ENCODE measurements around the gene SYCP2L. TPM values are rescaled to one million over a fixed set of nuclear protein-coding genes. Genes with fewer than 3 reads are reported as not detected.
"Not testable (repeated sequence)": the region's sequence is repeated elsewhere in the genome, so short reads cannot be mapped to it uniquely, and the experiment has no call there.

SYCP2L gene
- total and polyA plus RNA-seq, 2 experiments from 2014 or later, result 0.13 TPM; not detected in 1

GRCh38 chr6:10854922-10855632 is 31.8 kb upstream of the SYCP2L start:
- H3K27ac ChIP-seq, result no peak overlapping the region
- no peak for DNase-seq
- no peaks in the 10 kb centered on the region for H3K36me3 ChIP-seq (ENCODE audit: low read depth)
- H3F3A ChIP-seq (ENCODE audit: insufficient read depth), result no peaks in the 10 kb centered on the region
- H3K79me2 ChIP-seq (ENCODE audit: insufficient read depth), result no peaks in the 10 kb centered on the region
- TF ChIP-seq EZH2phosphoT487 (IDR thresholded peaks at IDR 0.05; ENCODE audit: insufficient read depth, low read depth) (no peak), EZH2 (IDR thresholded peaks at IDR 0.05; ENCODE audit: insufficient read depth, poor library complexity, severe bottlenecking) (no peak)
- no peaks in the 10 kb centered on the region for H3K4me1 ChIP-seq (ENCODE audit: insufficient read depth)
- H3K9me3 ChIP-seq (ENCODE audit: low read depth), result no peaks in the 10 kb centered on the region
- H2AFZ ChIP-seq, result no peak overlapping the region
- no peaks in the 10 kb centered on the region for H3K27me3 ChIP-seq (replicated peaks; ENCODE audit: insufficient read depth)
- 57 to 63% methylated on average over 6 to 7 of the region's 7 CpGs for WGBS, 2 experiments (ENCODE audit: low coverage in 1 of 2, low lambda C conversion rate in 2 of 2, missing lambda C conversion rate in 2 of 2)
- no peak overlapping the region for H3K9ac ChIP-seq
- H3K4me3 ChIP-seq, result no peak overlapping the region
- H4K20me1 ChIP-seq (ENCODE audit: insufficient read depth), result no peaks in the 10 kb centered on the region
- no peak overlapping the region for H3K4me2 ChIP-seq (ENCODE audit: unreplicated experiment)
- no peaks in the 10 kb centered on the region for H3K9me2 ChIP-seq (ENCODE audit: insufficient read depth)
- in situ Hi-C loops (cut with MboI), result no loop called here

GRCh38 chr6:10857259-10857658 is 29.6 kb upstream of the SYCP2L start:
- Histone ChIP-seq H4K20me1 (ENCODE audit: insufficient read depth) (no peaks in the 10 kb centered on the region), H3K27me3 (replicated peaks; ENCODE audit: insufficient read depth) (no peaks in the 10 kb centered on the region), H3K4me2 (ENCODE audit: unreplicated experiment) (no peak overlapping the region), H3K4me1 (ENCODE audit: insufficient read depth) (no peaks in the 10 kb centered on the region), H3K4me3 (no peak overlapping the region), H3K9me3 (ENCODE audit: low read depth) (no peaks in the 10 kb centered on the region), H3K9ac (no peak overlapping the region), H3F3A (ENCODE audit: insufficient read depth) (no peaks in the 10 kb centered on the region), H2AFZ (no peak overlapping the region), H3K9me2 (ENCODE audit: insufficient read depth) (no peaks in the 10 kb centered on the region), H3K27ac (no peak overlapping the region), H3K79me2 (ENCODE audit: insufficient read depth) (no peaks in the 10 kb centered on the region), H3K36me3 (ENCODE audit: low read depth) (no peaks in the 10 kb centered on the region)
- in situ Hi-C loops (cut with MboI), result no loop called here
- TF ChIP-seq EZH2phosphoT487 (IDR thresholded peaks at IDR 0.05; ENCODE audit: insufficient read depth, low read depth) (no peak), EZH2 (IDR thresholded peaks at IDR 0.05; ENCODE audit: insufficient read depth, poor library complexity, severe bottlenecking) (no peak)
- DNase-seq, result no peak
- WGBS, 2 experiments (ENCODE audit: low coverage in 1 of 2, low lambda C conversion rate in 2 of 2, missing lambda C conversion rate in 2 of 2), result 32 to 46% methylated on average over 2 of the region's 2 CpGs

- Histone ChIP-seq H3K79me2 (ENCODE audit: insufficient read depth) (no peaks in the 10 kb centered on the region), H3K27ac (no peak overlapping the region), H3K9me2 (ENCODE audit: insufficient read depth) (no peaks in the 10 kb centered on the region), H2AFZ (no peak overlapping the region), H3K9ac (no peak overlapping the region), H3K4me2 (ENCODE audit: unreplicated experiment) (no peak overlapping the region), H3K4me1 (ENCODE audit: insufficient read depth) (no peaks in the 10 kb centered on the region), H3K4me3 (no peak overlapping the region), H3K36me3 (ENCODE audit: low read depth) (no peaks in the 10 kb centered on the region), H3K27me3 (replicated peaks; ENCODE audit: insufficient read depth) (no peaks in the 10 kb centered on the region), H3F3A (ENCODE audit: insufficient read depth) (no peaks in the 10 kb centered on the region), H4K20me1 (ENCODE audit: insufficient read depth) (no peaks in the 10 kb centered on the region), H3K9me3 (ENCODE audit: low read depth) (no peaks in the 10 kb centered on the region)
- DNase-seq, result no peak
- WGBS, 2 experiments (ENCODE audit: low coverage in 1 of 2, low lambda C conversion rate in 2 of 2, missing lambda C conversion rate in 2 of 2), result 23 to 41% methylated on average over 2 of the region's 2 CpGs
- TF ChIP-seq EZH2phosphoT487 (IDR thresholded peaks at IDR 0.05; ENCODE audit: insufficient read depth, low read depth) (no peak), EZH2 (IDR thresholded peaks at IDR 0.05; ENCODE audit: insufficient read depth, poor library complexity, severe bottlenecking) (no peak)
- in situ Hi-C loops (cut with MboI), result no loop called here
Measured at GRCh38 chr6:10861086-10861485, 25.8 kb upstream of the SYCP2L start.

DNA sequence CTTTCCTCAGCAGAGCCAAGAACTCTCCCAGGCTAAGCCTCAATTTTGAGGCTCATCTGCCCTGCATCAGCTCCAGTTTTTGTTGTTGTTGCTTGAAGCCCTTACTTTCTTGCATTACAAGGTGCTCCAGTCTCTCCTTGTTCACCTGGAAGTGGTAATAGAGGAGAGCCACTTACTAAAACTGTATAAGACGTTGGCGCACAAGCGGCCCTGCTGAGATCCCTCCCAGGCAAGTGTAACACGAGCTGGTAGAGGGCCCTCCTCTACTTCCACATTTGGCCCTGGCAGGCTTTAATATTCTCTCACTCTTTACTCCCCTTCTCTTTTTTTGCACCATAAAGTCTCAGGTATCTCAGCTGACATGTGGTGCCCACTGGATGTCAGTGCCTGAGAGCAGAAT is 24.5 kb upstream of the SYCP2L start:
- in situ Hi-C loops (cut with MboI), result no loop called here
- WGBS, 2 experiments (ENCODE audit: low coverage in 1 of 2, low lambda C conversion rate in 2 of 2, missing lambda C conversion rate in 2 of 2), result 73 to 81% methylated on average over 4 of the region's 4 CpGs
- TF ChIP-seq EZH2phosphoT487 (IDR thresholded peaks at IDR 0.05; ENCODE audit: insufficient read depth, low read depth), result no peak
- no peak for TF ChIP-seq EZH2 (IDR thresholded peaks at IDR 0.05; ENCODE audit: insufficient read depth, poor library complexity, severe bottlenecking)
- Histone ChIP-seq H2AFZ (no peak overlapping the region), H3K9me2 (ENCODE audit: insufficient read depth) (no peaks in the 10 kb centered on the region), H3F3A (ENCODE audit: insufficient read depth) (no peaks in the 10 kb centered on the region), H4K20me1 (ENCODE audit: insufficient read depth) (no peaks in the 10 kb centered on the region), H3K4me3 (no peak overlapping the region), H3K36me3 (ENCODE audit: low read depth) (no peaks in the 10 kb centered on the region), H3K9me3 (ENCODE audit: low read depth) (no peaks in the 10 kb centered on the region), H3K27ac (no peak overlapping the region), H3K4me1 (ENCODE audit: insufficient read depth) (no peaks in the 10 kb centered on the region), H3K4me2 (ENCODE audit: unreplicated experiment) (no peak overlapping the region), H3K79me2 (ENCODE audit: insufficient read depth) (no peaks in the 10 kb centered on the region), H3K27me3 (replicated peaks; ENCODE audit: insufficient read depth) (no peaks in the 10 kb centered on the region), H3K9ac (no peak overlapping the region)
- DNase-seq, result no peak

DNA sequence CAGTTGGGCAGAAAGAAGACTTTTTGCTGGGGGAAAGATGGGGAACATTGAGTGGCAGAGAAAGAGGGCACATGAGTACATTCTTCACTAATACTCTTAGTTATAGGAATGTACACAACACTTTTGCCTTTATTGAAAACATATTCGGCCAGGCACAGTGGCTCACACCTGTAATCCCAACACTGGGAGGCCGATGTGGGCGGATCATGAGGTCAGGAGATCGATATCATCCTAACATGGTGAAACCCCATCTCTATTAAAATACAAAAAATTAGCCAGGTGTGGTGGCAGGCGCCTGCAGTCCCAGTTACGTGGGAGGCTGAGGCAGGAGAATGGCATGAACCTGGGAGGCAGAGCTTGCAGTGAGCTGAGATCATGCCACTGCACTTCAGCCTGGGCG is 23.8 kb upstream of the SYCP2L start:
- 66 to 69% methylated on average over 7 of the region's 7 CpGs for WGBS, 2 experiments (ENCODE audit: low coverage in 1 of 2, low lambda C conversion rate in 2 of 2, missing lambda C conversion rate in 2 of 2)
- H3K9me3 ChIP-seq (ENCODE audit: low read depth); H3K4me2 ChIP-seq (ENCODE audit: unreplicated experiment); H3K4me3 ChIP-seq; H3K9ac ChIP-seq; DNase-seq; H4K20me1 ChIP-seq (ENCODE audit: insufficient read depth); H3K79me2 ChIP-seq (ENCODE audit: insufficient read depth); H3K27ac ChIP-seq; H3K36me3 ChIP-seq (ENCODE audit: low read depth); H3F3A ChIP-seq (ENCODE audit: insufficient read depth); H2AFZ ChIP-seq; H3K27me3 ChIP-seq (replicated peaks; ENCODE audit: insufficient read depth); H3K4me1 ChIP-seq (ENCODE audit: insufficient read depth); in situ Hi-C loops (cut with MboI); H3K9me2 ChIP-seq (ENCODE audit: insufficient read depth): not testable (repeated sequence)

- H3F3A ChIP-seq (ENCODE audit: insufficient read depth); H4K20me1 ChIP-seq (ENCODE audit: insufficient read depth); H3K9me3 ChIP-seq (ENCODE audit: low read depth); H3K27me3 ChIP-seq (replicated peaks; ENCODE audit: insufficient read depth); H2AFZ ChIP-seq; H3K27ac ChIP-seq; DNase-seq; H3K36me3 ChIP-seq (ENCODE audit: low read depth); in situ Hi-C loops (cut with MboI); H3K9ac ChIP-seq; H3K4me2 ChIP-seq (ENCODE audit: unreplicated experiment); H3K9me2 ChIP-seq (ENCODE audit: insufficient read depth); H3K4me1 ChIP-seq (ENCODE audit: insufficient read depth); H3K4me3 ChIP-seq; H3K79me2 ChIP-seq (ENCODE audit: insufficient read depth): not testable (repeated sequence)
- 31 to 41% methylated on average over 3 of the region's 3 CpGs for WGBS, 2 experiments (ENCODE audit: low coverage in 1 of 2, low lambda C conversion rate in 2 of 2, missing lambda C conversion rate in 2 of 2)
Measured at GRCh38 chr6:10866709-10867108, 20.1 kb upstream of the SYCP2L start.
